ENCODE measurements around the gene ADAM10.

DNA sequence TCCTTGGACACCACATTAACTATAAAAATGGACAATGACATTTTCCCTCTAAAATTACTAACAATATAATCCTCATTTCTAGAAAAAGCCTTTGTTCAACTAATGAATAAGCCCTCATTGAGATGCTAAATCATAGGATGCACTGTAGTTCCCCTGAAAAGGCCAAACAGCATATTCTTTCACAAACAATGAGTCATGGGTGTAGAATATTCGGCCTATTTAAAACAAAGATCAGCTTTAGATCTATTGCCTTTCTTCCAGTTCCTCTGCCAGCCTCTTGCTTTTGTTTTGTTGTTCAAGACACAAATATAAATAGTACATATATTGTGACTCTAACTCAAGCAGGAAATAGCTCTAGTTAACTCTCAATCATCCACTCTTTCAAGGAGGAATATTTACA lies 82.5 kb downstream of the ADAM10 start:
- TF ChIP-seq, protein P1, sequence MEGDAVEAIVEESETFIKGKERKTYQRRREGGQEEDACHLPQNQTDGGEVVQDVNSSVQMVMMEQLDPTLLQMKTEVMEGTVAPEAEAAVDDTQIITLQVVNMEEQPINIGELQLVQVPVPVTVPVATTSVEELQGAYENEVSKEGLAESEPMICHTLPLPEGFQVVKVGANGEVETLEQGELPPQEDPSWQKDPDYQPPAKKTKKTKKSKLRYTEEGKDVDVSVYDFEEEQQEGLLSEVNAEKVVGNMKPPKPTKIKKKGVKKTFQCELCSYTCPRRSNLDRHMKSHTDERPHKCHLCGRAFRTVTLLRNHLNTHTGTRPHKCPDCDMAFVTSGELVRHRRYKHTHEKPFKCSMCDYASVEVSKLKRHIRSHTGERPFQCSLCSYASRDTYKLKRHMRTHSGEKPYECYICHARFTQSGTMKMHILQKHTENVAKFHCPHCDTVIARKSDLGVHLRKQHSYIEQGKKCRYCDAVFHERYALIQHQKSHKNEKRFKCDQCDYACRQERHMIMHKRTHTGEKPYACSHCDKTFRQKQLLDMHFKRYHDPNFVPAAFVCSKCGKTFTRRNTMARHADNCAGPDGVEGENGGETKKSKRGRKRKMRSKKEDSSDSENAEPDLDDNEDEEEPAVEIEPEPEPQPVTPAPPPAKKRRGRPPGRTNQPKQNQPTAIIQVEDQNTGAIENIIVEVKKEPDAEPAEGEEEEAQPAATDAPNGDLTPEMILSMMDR (IDR thresholded peaks at IDR 0.05): no peak
- no peak for TF ChIP-seq POLR2A (IDR thresholded peaks at IDR 0.05)
- no peak for TF ChIP-seq POLR2AphosphoS5 (IDR thresholded peaks at IDR 0.05; ENCODE audit: insufficient read depth in 1 of 2, low read depth in 1 of 2)
